ENCODE measurements around the gene SPAG16.

Gene SPAG16

DNA sequence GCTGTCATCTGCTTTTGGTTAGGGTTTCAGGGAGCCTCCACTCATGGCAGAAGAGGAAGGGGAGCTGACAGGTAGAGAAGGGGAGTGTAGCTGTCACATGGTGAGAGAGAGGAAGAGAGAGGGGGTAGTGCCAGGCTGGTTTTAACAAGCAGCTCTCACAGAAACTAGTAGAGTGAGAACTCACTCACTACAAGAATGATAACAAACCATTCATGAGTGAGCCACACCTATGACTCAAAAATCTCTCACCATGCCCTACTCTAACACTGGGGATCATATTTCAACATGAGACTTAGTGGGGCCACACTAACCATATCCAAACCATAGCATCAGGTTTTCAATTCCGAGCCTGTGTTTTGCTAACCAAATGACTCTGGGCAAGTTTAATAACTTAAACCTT is 851.7 kb downstream of the SPAG16 start:
- TF ChIP-seq FOXP2 (optimal IDR thresholded peaks at IDR 0.05; ENCODE audit: control extremely low read depth, extremely low read length, insufficient read depth), result no peak
- TF ChIP-seq EZH2 (IDR thresholded peaks at IDR 0.05), result no peak
- no peak for TF ChIP-seq POLR2AphosphoS5 (IDR thresholded peaks at IDR 0.05; ENCODE audit: borderline replicate concordance, low read depth, low read length)
- Histone ChIP-seq H3K9ac (ENCODE audit: insufficient read length) (no peak overlapping the region), H3K36me3 (ENCODE audit: insufficient read depth, low read length) (no peaks in the 10 kb centered on the region), H3K27ac (no peak overlapping the region), H3K4me3 (no peak overlapping the region), H3K9me3 (ENCODE audit: low read depth, low read length) (no peaks in the 10 kb centered on the region)
- no peak for DNase-seq (ENCODE audit: low read depth, low spot score)

DNA sequence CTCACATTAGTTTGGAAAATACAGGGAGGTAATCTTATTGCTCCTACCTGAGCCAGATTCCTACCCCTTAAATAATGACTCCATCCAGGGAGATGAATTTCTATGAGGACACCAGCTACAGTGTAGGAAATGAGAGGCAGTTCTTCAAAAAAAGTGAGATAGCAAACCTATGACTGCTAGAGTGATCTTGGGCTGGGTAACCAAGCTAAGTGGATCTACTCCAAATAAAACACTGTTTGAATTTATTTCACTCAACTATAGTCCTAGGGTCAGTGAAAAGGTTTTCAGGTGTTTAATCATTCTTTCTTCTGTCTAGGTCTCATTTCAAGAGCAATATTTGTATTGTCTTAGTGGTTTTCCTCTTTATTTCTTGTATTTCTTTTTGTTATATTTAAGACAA is 854.5 kb downstream of the SPAG16 start:
- Histone ChIP-seq H3K27ac (no peak overlapping the region), H3K4me3 (no peak overlapping the region), H3K36me3 (ENCODE audit: insufficient read depth, low read length) (no peaks in the 10 kb centered on the region), H3K9ac (ENCODE audit: insufficient read length) (no peak overlapping the region), H3K9me3 (ENCODE audit: low read depth, low read length) (no peaks in the 10 kb centered on the region)
- DNase-seq (ENCODE audit: low read depth, low spot score), result no peak
- TF ChIP-seq POLR2AphosphoS5 (IDR thresholded peaks at IDR 0.05; ENCODE audit: borderline replicate concordance, low read depth, low read length) (no peak), FOXP2 (optimal IDR thresholded peaks at IDR 0.05; ENCODE audit: control extremely low read depth, extremely low read length, insufficient read depth) (no peak)

DNA sequence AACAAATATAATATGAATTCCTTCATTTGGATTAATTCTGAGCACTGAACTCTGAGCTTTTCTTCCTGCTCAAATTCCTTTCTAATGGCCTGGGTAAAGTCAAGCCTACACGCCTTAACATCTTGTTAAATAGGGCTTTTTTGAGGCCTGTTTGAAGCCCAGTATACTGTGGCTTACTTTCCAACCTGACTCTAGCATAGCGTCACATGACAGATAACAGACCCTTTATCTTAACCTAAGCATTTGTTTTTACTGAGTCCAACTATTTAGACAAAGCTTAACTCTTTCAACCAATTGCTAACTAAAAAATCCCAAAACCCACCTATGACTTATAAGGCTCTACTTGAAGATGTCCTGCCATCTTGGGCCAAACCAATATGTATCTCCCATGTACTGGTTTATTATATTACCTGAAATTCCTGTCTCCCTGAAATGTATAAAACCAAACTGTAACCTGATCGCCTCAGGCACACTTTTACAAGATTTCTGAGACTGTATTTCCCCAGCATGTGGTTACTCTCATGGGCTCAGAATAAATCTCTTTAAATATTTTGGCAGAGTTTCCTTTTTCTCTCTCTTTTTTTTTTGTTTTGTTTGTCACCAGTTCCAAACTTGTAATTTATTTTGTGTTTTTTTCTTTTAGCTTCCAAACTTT is 855.5 kb downstream of the SPAG16 start:
- Histone ChIP-seq H3K9ac (ENCODE audit: insufficient read length) (no peak overlapping the region), H3K4me3 (no peak overlapping the region)

DNA sequence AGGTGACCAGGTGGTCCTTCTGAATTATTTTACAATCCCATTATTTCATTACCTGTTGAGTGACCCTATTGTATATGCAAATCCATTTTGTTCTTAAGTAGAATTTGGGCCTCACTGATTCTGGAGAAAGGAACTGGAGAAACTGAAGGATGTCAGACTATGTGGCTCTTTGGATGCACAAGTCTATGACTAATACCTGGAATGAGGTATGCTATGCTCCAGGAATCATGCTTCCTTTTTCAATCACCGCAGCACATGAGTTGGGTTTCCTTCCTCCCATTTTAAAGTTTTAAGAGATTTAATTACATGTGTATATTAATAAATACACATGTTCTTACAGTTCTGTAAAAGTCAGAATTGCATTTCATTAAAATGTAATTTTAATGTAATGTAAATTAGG is 872.7 kb downstream of the SPAG16 start:
- TF ChIP-seq POLR2AphosphoS5 (IDR thresholded peaks at IDR 0.05; ENCODE audit: borderline replicate concordance, low read depth, low read length) (no peak), EZH2 (IDR thresholded peaks at IDR 0.05) (no peak)
- no peak overlapping the region for H3K27ac ChIP-seq
- no peaks in the 10 kb centered on the region for H3K9me3 ChIP-seq (ENCODE audit: low read depth, low read length)
- no peak for DNase-seq (ENCODE audit: low read depth, low spot score)
- no peak overlapping the region for H3K4me3 ChIP-seq
- no peaks in the 10 kb centered on the region for H3K36me3 ChIP-seq (ENCODE audit: insufficient read depth, low read length)
- H3K9ac ChIP-seq (ENCODE audit: insufficient read length), result no peak overlapping the region

More for the DNA sequence above, 855.5 kb downstream of the SPAG16 start:
- Histone ChIP-seq H3K36me3 (ENCODE audit: insufficient read depth, low read length) (no peaks in the 10 kb centered on the region), H3K27ac (no peak overlapping the region), H3K9me3 (ENCODE audit: low read depth, low read length) (no peaks in the 10 kb centered on the region)
- DNase-seq (ENCODE audit: low read depth, low spot score), result no peak
- no peak for TF ChIP-seq FOXP2 (optimal IDR thresholded peaks at IDR 0.05; ENCODE audit: control extremely low read depth, extremely low read length, insufficient read depth)
- no peak for TF ChIP-seq EZH2 (IDR thresholded peaks at IDR 0.05)
- no peak for TF ChIP-seq POLR2AphosphoS5 (IDR thresholded peaks at IDR 0.05; ENCODE audit: borderline replicate concordance, low read depth, low read length)

DNA sequence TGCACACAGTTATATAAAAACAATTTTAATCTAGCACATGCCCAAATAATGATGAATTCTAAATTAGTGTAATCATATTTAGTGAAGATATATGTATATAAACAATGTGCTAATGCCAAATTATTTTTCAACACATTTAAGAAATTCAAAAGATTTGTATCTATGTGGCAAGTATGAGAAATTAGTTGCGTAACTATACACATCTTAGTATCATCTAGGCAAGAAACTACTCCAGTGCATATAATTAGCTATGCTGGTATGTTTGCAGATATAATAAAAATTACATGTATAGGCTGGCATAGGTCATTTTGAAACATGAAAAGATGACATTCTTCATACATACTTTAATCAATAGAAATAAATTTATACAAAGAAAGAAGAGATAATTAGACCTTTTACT is 874.6 kb downstream of the SPAG16 start:
- no peak for DNase-seq (ENCODE audit: low read depth, low spot score)
- no peak overlapping the region for H3K4me3 ChIP-seq
- H3K27ac ChIP-seq, result no peak overlapping the region
- TF ChIP-seq FOXP2 (optimal IDR thresholded peaks at IDR 0.05; ENCODE audit: control extremely low read depth, extremely low read length, insufficient read depth) (no peak), EZH2 (IDR thresholded peaks at IDR 0.05) (no peak), POLR2AphosphoS5 (IDR thresholded peaks at IDR 0.05; ENCODE audit: borderline replicate concordance, low read depth, low read length) (no peak)
- H3K9me3 ChIP-seq (ENCODE audit: low read depth, low read length), result no peaks in the 10 kb centered on the region
- no peaks in the 10 kb centered on the region for H3K36me3 ChIP-seq (ENCODE audit: insufficient read depth, low read length)
- H3K9ac ChIP-seq (ENCODE audit: insufficient read length), result no peak overlapping the region

DNA sequence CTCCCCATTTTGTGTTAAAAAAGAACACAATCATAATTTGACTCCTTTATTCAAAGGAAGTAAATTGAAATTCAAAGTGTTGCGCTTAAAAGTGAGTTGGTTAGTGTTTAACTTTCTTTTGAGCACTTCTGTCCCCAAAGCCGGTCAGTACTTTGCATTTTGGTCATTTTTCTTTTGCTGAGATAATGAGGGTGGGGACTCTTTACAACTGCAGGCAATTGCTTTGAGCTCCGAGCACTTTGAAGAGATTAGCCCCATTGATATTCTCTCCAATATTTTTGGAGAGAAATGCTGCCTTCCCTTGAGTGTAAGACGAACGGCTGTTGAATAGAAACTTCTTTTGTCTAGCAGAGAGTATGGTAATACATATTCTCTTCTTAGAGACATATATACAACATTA is 885.0 kb downstream of the SPAG16 start:
- Histone ChIP-seq H3K9ac (ENCODE audit: insufficient read length) (no peak overlapping the region), H3K27ac (no peak overlapping the region), H3K9me3 (ENCODE audit: low read depth, low read length) (no peaks in the 10 kb centered on the region), H3K4me3 (no peak overlapping the region), H3K36me3 (ENCODE audit: insufficient read depth, low read length) (no peaks in the 10 kb centered on the region)
- DNase-seq (ENCODE audit: low read depth, low spot score), result no peak
- TF ChIP-seq FOXP2 (optimal IDR thresholded peaks at IDR 0.05; ENCODE audit: control extremely low read depth, extremely low read length, insufficient read depth) (no peak), EZH2 (IDR thresholded peaks at IDR 0.05) (no peak), POLR2AphosphoS5 (IDR thresholded peaks at IDR 0.05; ENCODE audit: borderline replicate concordance, low read depth, low read length) (no peak)

DNA sequence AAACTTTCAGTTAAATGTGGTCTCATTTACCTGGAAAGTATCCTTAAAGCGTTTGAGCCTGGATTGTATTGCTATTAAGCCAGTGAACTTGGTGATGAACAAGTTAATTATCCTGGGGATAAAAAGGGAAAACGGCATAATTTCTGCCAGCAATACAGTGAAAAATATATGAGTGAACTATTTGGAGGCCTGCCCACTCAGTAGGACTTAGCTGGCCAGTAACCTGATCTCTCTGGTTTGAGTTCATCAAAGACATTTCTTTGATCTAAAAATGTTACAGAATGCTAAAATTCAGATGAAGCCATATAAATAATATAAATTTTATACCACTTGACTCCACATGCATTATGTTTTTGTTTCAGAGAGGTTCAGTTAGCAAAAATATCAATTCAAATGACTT is 885.5 kb downstream of the SPAG16 start:
- no peak overlapping the region for H3K27ac ChIP-seq
- no peak overlapping the region for H3K9ac ChIP-seq (ENCODE audit: insufficient read length)
- H3K36me3 ChIP-seq (ENCODE audit: insufficient read depth, low read length), result no peaks in the 10 kb centered on the region
- H3K4me3 ChIP-seq, result no peak overlapping the region
- no peak for TF ChIP-seq POLR2AphosphoS5 (IDR thresholded peaks at IDR 0.05; ENCODE audit: borderline replicate concordance, low read depth, low read length)
- no peak for TF ChIP-seq EZH2 (IDR thresholded peaks at IDR 0.05)
- no peak for DNase-seq (ENCODE audit: low read depth, low spot score)
- no peaks in the 10 kb centered on the region for H3K9me3 ChIP-seq (ENCODE audit: low read depth, low read length)

DNA sequence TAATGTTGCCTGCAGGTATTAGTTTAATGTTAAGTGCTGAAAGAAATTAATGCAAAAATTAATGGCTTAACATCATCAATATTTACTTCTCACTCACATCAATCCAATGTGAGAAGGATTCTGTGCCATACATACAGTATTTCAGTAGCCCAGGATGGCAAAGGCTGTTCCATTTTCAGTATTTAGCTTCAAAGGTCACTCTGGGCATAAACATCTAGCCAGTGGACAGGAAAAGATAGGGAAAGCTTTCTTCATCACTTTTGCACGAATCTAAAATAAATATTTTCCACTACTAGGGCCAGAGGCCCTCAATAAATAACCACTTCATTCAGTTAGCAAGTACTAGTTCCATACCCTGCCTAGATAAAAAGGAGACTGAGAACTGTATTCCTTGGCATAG is 890.3 kb downstream of the SPAG16 start:
- no peak for DNase-seq (ENCODE audit: low read depth, low spot score)
- Histone ChIP-seq H3K4me3 (no peak overlapping the region), H3K9ac (ENCODE audit: insufficient read length) (no peak overlapping the region), H3K36me3 (ENCODE audit: insufficient read depth, low read length) (no peaks in the 10 kb centered on the region), H3K9me3 (ENCODE audit: low read depth, low read length) (no peaks in the 10 kb centered on the region), H3K27ac (no peak overlapping the region)
- TF ChIP-seq EZH2 (IDR thresholded peaks at IDR 0.05) (no peak), FOXP2 (optimal IDR thresholded peaks at IDR 0.05; ENCODE audit: control extremely low read depth, extremely low read length, insufficient read depth) (no peak), POLR2AphosphoS5 (IDR thresholded peaks at IDR 0.05; ENCODE audit: borderline replicate concordance, low read depth, low read length) (no peak)

DNA sequence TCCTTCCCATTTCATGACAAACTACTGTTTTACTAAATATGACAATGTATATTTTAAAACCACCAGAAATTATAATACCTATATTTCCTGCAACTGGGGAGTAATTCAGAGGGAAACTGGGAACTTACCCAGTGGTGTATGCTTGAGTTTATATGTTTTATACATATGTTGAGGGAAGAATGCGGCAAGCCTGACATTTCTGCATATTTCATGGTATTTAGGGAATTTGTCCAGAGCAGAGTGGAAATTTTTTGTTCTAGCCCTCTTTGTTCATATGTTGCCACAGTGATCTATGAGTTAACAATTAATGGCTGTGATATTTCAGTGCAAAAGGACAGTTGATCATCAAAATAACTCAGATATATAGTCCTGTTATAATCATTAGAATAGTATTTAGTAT is 895.8 kb downstream of the SPAG16 start:
- no peak overlapping the region for H3K9ac ChIP-seq (ENCODE audit: insufficient read length)
- no peak overlapping the region for H3K4me3 ChIP-seq
- H3K36me3 ChIP-seq (ENCODE audit: insufficient read depth, low read length), result no peaks in the 10 kb centered on the region
- no peaks in the 10 kb centered on the region for H3K9me3 ChIP-seq (ENCODE audit: low read depth, low read length)
- TF ChIP-seq FOXP2 (optimal IDR thresholded peaks at IDR 0.05; ENCODE audit: control extremely low read depth, extremely low read length, insufficient read depth) (no peak), EZH2 (IDR thresholded peaks at IDR 0.05) (no peak), POLR2AphosphoS5 (IDR thresholded peaks at IDR 0.05; ENCODE audit: borderline replicate concordance, low read depth, low read length) (no peak)
- no peak overlapping the region for H3K27ac ChIP-seq
- no peak for DNase-seq (ENCODE audit: low read depth, low spot score)
